SH-SY5Y (cell line): Measurements from ENCODE around the gene NRIP1.

Experiments
- GATA2 ChIP-seq: IDR thresholded peaks from 2 replicates; pipeline ENCODE4 v1.6.1; 2011; ENCODE audit warnings: mild to moderate bottlenecking, low read depth, low read length
- GATA3 ChIP-seq: IDR thresholded peaks from 2 replicates; pipeline ENCODE4 v1.6.1; 2011; ENCODE audit warnings: low read depth, mild to moderate bottlenecking, low read length, moderate library complexity

DNA sequence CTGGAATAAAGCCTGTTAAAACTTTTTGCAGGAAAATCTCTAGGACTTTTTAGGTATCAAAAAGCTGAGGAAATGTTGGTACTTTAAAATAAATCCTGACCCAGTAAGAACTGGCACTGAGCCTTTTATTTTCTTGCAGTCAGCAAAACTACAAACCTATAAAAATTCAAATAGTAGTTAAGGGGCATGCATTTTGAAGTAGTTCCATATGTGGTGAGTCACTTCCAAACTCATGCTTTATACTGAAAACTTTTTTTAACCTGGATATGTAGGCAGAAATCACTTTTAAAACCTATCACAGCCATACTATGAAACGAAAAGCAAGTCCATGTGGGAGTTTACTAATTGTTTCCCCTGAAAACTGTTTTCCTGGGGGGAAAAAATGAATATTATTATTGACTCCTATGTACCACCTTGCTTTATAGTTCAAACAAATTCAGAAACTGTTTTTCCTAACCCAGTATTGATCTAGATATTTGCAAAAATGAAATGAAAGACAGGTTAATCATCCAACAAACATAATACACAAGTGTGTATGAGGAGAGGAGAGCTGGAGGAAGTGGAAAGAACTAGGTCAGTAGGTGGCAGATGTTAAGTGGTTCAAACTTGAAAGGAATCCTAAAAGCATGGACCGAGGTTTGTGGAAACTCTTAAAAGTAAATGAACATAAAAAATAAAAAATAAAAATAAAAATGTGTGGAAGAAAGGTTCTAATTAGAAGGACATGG is 30.5 kb downstream of the NRIP1 start:
- TF ChIP-seq GATA2 = no peak
- no peak for TF ChIP-seq GATA3
